K562 (cell line): ENCODE measurements around the gene WAS. TPM values are rescaled to one million over a fixed set of nuclear protein-coding genes. Genes with fewer than 3 reads are reported as not detected.
A peak's percentile ranks its signal among the peaks of the same experiment; 100 is the strongest.

Experiments
- CBX5 ChIP-seq: IDR thresholded peaks from 2 replicates; pipeline ENCODE4 v1.6.1; 2014; ENCODE audit warnings: low read depth, borderline replicate concordance
- CCNT2 ChIP-seq: IDR thresholded peaks from 2 replicates; pipeline ENCODE4 v1.6.1; 2011; ENCODE audit warnings: borderline replicate concordance, low read depth, mild to moderate bottlenecking, moderate library complexity, mixed read lengths, low read length; ENCODE audit not compliant: insufficient read length; ENCODE audit errors: extremely low read depth
- CREB5 ChIP-seq: fragments of 250-450 bp; sonication (Bioruptor Pico); IDR thresholded peaks from 2 replicates; pipeline ENCODE4 v1.5.0; 2020; ENCODE audit warnings: mild to moderate bottlenecking
- HDAC1 ChIP-seq, 2 experiments: fragments of 450-650 bp; IDR thresholded peaks; 2 replicates each; pipeline ENCODE4 v1.6.1; 2016 to 2017; ENCODE audit warnings: inconsistent platforms in 1 of 2, mild to moderate bottlenecking in 1 of 2, moderate library complexity in 1 of 2
- ID3 ChIP-seq, 2 experiments: fragments of 250-450 bp in 1 of 2; fragments of 450-650 bp in 1 of 2; sonication (Bioruptor Pico) in 1 of 2; IDR thresholded peaks; 2 replicates each; pipeline versions ENCODE4 v1.6.1 to v1.8.0; 2016 to 2021; ENCODE audit warnings: mild to moderate bottlenecking in 2 of 2, moderate library complexity in 2 of 2, missing compliant biosample characterization in 1 of 2, missing genetic modification characterization in 1 of 2
- IFI16 ChIP-seq: fragments of 250-450 bp; sonication (Bioruptor Pico); IDR thresholded peaks from 2 replicates; pipeline ENCODE4 v2.1.2; 2022; ENCODE audit warnings: mild to moderate bottlenecking, inconsistent platforms
- MCM3 ChIP-seq: fragments of 450-650 bp; IDR thresholded peaks from 2 replicates; pipeline ENCODE4 v1.6.1; 2016
- RBM39 ChIP-seq: fragments of 200-400 bp; formaldehyde crosslinking; optimal IDR thresholded peaks from 2 replicates; pipeline ENCODE3; 2018; ENCODE audit warnings: low read depth, low read length
- SMAD2 ChIP-seq: fragments of 150-350 bp; IDR thresholded peaks from 2 replicates; pipeline ENCODE4 v1.6.1; 2014; ENCODE audit warnings: low read depth, mild to moderate bottlenecking, low read length
- STAT5A ChIP-seq: IDR thresholded peaks from 2 replicates; pipeline ENCODE4 v1.6.1; 2012; ENCODE audit warnings: low read length, inconsistent platforms, borderline replicate concordance
- TCF3 ChIP-seq: sonication (generic); formaldehyde crosslinking; IDR thresholded peaks from 2 replicates; pipeline ENCODE4 v1.4.0; 2020; ENCODE audit warnings: mild to moderate bottlenecking, missing genetic modification reagents
- TEAD4 ChIP-seq, 2 experiments: sonication (generic) in 1 of 2; formaldehyde crosslinking in 1 of 2; IDR thresholded peaks; 2 replicates each; pipeline versions ENCODE4 v1.6.1 to v1.8.0; 2012 to 2022; ENCODE audit warnings: borderline replicate concordance in 1 of 2, inconsistent platforms in 1 of 2, low read length in 1 of 2, mild to moderate bottlenecking in 1 of 2, missing genetic modification reagents in 1 of 2
- ZBTB7A ChIP-seq: IDR thresholded peaks from 2 replicates; pipeline ENCODE4 v1.6.1; 2011; ENCODE audit warnings: low read depth, mild to moderate bottlenecking, low read length, moderate library complexity, borderline replicate concordance; ENCODE audit not compliant: control insufficient read depth
- ZNF121 ChIP-seq: sonication (generic); formaldehyde crosslinking; conservative IDR thresholded peaks from 2 replicates; pipeline ENCODE4 v1.8.0; 2022; ENCODE audit warnings: missing genetic modification reagents
- ZNF408 ChIP-seq: fragments of 250-450 bp; sonication (Bioruptor Pico); IDR thresholded peaks from 2 replicates; pipeline ENCODE4 v1.4.0; 2020; ENCODE audit warnings: low read depth, mild to moderate bottlenecking, moderate library complexity
- ZNF586 ChIP-seq: fragments of 450-650 bp; formaldehyde crosslinking; conservative IDR thresholded peaks from 2 replicates; pipeline ENCODE4 v1.4.0; 2020; ENCODE audit warnings: mild to moderate bottlenecking, moderate library complexity
- polyA plus RNA-seq, 8 experiments: library from polyadenylated mRNA; depleted of rRNA in 4 of 8; stranded (reverse) in 5 of 8; unstranded in 3 of 8; fragments of >200 nt; fragmentation: Nextera tagmentation in 2 of 8; fragmentation: Illumina TruSeq in 1 of 8; extraction: Ambion mirVana in 2 of 8; extraction: Trizol in 1 of 8; gene quantifications; 2 replicates each; pipeline versions ENCODE4 v1.2.1 to v1.2.3, GENCODE V29; 2011 to 2014; ENCODE audit warnings: inconsistent platforms in 1 of 8, missing spikeins in 1 of 8
- total RNA-seq, 7 experiments: library from RNA; depleted of rRNA in 6 of 7; stranded (reverse); fragments of >200 nt in 6 of 7; fragmentation: Illumina TruSeq in 2 of 7; extraction: Trizol in 2 of 7; gene quantifications; 2 replicates each; pipeline versions ENCODE4 v1.2.1 to v1.2.3, GENCODE V29; 2011 to 2021; ENCODE audit warnings: low replicate concordance in 1 of 7

The WAS gene
- total and polyA plus RNA-seq, 9 of the 15 experiments (the other 6 are each of a cell fraction or from before 2014, with no cell fraction given), result 0.11 to 16.1 (median 3.8) TPM

GRCh38 chrX:48696301-48696908, 12.8 kb downstream of the WAS start, which contains the start of gene SUV39H1 (continued):
- TF ChIP-seq STAT5A (peak; percentile 68; the same call in 1 of the 2 replicates), CBX5 (no peak), ZNF408 (no peak), HDAC1 (IDR thresholded peaks at IDR 0.05) (peak in 1 of 2 experiments; percentile 71; a peak in 2 of 4 replicates), CREB5 (CRISPR knock-in tag) (no peak), TCF3 (peak; percentile 88), ZNF121 (CRISPR knock-in tag) (no peak), ID3 (CRISPR knock-in tag; IDR thresholded peaks at IDR 0.05) (no peak), ID3 (tag; IDR thresholded peaks at IDR 0.05) (peak; percentile 59), MCM3 (no peak), CCNT2 (peak; percentile 86), TEAD4 (IDR thresholded peaks at IDR 0.05; ENCODE audit: low read length) (peak; percentile 90), TEAD4 (CRISPR knock-in tag; IDR thresholded peaks at IDR 0.05; ENCODE audit: borderline replicate concordance) (no peak), SMAD2 (no peak), IFI16 (no peak), ZNF586 (CRISPR knock-in tag) (no peak), ZBTB7A (peak; percentile 53; the same call in 1 of the 2 replicates), RBM39 (no peak)
- TF ChIP-seq, all 486 proteins: peak for 105
